Kidney glomerular epithelial cell (primary cell): Measurements from ENCODE around the gene ZNF224.
"Not testable (repeated sequence)": the region's sequence is repeated elsewhere in the genome, so short reads cannot be mapped to it uniquely, and the experiment has no call there.

Experiments used
- DNase-seq: peaks from one replicate; lab custom pipeline; 2025; lab: John Stamatoyannopoulos, UW

ZNF224 gene

DNA sequence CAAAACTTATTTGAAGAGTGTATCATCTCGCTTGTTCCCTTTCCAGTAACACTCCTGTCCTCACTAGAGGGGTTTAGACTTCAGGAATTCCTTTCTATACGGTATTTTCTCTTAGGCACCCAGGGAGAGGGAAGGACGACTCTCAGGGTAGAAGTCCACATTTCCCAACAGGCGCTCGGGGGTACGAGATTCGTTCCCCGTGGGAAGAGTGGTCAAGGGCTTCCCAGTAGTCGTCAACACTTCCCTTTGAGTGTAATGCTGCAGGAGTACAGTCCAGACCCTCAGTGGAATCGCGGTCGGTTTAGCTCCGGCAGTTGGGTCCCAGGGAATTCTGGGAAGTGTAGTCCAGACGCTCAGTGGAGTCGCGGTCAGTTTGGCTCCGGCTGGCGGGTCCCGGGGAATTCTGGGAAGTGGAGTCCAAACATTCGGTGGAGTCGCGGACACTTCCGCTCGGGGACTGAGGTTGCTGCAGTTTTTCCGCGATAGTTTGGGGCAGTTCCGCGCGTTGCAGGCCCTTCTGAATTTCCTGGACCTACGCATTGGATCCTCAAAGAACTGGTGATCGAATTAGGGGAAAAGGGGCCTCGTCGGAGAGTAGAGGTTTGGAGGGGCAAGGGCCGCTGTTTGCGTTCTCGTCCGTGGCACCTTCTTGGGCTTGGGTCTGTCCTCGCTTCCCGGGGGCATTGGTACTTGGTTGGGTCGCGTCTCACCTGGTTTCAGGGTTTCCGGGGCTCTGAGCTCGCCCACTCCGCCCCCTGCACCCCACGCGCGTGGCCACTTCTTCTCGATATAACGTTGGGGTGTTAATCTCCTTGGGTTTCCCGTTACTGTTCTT lies at the start of gene ZNF224:
ZNF224 (plus strand) TSS at position 431 of the 835 bp plus-strand sequence. CDS start 3,513 bp downstream, outside the sequence.
- peak; percentile 90 for DNase-seq

DNA sequence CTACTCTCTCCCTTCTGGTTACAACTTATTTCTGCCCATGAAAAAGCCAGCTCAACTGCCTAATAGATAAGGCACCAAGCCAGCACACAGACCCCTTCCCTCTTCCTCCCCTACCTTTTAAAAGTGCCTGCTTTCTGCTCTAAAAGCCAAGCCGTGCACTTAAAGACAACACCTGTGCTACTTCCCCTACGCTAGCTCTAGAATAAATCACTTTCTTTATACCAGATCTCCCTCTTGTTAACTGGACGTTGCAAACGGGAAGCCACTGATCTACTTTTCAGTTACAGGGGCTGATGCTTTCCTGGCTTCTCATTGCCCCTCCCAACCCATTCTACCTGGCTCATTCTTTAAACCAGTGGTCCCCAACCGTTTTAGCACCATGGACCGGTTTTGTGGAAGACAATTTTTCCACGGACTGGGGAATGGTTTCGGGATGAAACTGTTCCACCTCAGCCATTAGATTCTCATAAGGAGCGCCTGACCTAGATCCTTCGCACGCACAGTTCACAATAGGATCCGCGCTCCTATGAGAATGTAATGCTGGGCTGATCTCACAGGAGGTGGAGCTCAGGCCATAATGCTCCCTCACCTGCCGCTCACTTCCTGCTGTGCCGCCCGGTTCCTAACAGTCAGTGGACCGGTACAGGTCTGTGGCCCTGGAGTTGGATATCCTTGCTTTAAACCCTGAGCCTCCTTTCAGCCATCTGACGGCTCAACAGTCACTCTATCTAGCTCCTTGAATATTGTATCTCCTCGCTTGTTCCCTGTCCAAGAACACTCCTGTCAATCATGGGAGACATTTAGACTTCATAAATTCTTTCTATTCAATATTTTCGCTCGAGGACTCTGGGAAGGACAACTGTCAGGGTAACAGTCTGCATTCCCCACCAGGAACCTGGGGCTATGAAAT lies 43.2 kb upstream of the ZNF224 start:
- no peak for DNase-seq

DNA sequence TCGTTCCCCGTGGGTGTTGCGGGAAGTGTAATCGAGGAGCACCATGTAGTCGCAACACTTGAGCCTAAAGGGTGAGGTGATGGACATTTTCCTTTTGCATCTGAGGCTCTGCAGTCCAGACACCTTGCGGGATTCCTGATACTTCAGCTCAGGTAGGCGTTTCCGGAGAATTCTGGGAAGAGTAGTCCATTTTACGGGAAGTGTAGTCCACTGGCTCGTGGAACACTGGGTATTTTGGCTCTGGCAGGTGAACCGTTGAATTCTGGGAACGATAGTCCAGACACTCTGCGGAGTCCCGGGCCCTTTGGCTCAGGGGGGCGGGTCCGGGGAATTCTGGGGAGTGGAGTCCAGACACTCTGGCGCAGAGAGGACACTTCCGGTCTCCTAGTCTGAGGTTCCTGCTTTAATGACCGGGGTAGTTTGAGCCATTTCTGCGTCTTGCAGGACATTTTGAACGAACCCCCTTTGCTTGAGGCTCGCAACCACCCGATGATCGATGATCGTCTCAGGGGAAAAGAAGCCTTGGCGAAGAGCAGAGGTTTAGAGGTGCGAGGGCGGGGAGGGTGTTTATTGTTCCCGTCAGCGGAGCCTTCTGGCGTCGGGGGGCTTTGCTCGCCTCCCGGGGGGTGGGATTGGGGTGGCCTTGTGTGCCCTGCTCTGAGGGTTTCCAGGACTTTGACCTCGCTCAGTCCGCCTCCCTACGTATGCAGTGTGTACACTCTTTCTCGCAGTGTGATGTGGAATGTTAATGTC lies 42.3 kb upstream of the ZNF224 start, which contains the start of gene ZNF223:
ZNF223 (plus strand) TSS at position 387 of the 753 bp plus-strand sequence. CDS start 3,141 bp downstream, outside the sequence.
- peak; percentile 97 for DNase-seq

DNA sequence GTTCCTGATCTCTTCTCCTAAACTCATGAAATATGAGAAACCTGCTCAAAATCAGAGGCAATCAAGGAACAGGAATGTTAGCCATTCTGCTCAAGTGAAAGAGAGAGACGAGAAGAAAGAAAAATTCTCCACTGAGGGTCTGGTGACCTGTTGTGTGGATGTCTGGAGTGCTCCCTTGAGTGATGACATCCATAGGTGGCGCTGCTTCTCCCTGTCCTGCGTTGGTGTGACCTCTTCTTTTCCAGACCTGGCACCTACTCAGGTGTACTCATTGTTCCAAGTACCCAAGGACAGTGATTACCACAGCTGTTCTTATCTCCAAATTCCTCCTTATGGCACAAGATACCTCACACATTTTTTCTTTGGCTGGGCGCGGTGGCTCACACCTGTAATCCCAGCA lies 38.3 kb upstream of the ZNF224 start:
- DNase-seq = no peak

DNA sequence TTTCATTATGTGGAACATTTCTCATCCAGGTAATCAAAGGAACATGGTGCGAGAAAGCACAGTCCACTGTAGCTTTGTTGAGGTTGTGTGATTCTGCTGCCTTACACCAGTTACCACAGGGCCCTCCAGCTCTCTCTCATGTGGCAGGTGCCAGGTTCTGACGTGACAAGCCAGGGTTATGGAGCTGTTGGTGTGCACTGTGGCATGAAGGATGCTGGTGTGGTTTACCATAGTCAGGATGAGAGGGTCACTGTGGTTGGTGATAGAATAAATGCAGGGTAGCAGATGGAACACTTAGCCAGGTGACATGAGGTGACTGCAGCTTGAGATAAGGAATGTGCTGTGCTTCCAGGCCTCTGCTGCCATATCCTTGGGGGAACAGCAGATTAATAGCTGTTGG lies 34.9 kb upstream of the ZNF224 start:
- DNase-seq = no peak

DNA sequence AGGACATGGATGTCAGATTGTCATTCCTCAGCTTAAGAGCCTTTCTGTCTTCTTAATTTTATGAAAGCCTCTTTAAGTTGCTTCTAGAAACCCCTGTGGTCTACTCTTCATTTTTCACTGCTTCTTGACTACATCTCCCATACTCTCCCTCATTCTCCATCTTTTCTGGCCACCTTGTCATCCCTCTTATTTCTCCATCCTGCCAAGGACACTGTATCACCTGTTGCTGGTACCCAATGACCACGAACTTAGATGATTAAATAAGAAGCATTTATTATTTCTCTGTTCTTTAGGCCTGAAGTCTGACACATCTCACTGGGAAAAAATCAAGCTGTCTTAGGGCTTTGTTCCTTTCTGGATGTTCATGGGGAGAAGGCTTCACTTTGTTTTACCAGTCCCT lies 33.1 kb upstream of the ZNF224 start:
- no peak for DNase-seq

DNA sequence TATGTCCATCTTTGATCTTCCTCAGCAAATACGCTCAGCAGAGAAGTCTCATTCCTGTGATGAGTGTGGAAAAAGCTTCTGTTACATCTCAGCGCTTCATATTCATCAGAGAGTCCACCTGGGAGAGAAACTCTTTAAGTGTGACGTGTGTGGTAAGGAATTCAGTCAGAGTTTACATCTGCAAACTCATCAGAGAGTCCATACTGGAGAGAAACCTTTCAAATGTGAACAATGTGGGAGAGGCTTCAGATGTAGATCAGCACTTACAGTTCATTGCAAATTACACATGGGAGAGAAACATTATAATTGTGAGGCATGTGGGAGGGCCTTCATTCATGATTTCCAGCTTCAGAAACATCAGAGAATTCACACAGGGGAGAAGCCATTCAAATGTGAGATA lies 27.9 kb upstream of the ZNF224 start:
- no peak for DNase-seq

DNA sequence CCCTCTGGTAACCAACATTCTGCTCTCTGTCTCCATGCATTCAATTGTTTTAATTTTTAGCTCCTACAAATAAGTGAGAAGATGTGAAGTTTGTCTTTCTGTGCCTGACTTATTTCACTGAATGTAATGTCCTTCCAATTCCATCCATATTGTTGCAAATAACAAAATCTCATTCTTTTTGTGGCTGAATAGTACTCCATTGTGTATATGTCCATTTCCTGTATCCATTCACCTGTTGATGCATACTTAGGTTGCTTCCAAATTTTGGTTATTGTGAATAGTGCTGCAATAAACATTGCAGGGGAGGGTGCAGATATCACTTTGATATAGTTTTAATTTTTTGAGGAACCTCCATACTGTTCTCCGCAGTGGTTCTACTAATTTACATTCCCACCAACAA lies 24.7 kb upstream of the ZNF224 start:
- DNase-seq = no peak

DNA sequence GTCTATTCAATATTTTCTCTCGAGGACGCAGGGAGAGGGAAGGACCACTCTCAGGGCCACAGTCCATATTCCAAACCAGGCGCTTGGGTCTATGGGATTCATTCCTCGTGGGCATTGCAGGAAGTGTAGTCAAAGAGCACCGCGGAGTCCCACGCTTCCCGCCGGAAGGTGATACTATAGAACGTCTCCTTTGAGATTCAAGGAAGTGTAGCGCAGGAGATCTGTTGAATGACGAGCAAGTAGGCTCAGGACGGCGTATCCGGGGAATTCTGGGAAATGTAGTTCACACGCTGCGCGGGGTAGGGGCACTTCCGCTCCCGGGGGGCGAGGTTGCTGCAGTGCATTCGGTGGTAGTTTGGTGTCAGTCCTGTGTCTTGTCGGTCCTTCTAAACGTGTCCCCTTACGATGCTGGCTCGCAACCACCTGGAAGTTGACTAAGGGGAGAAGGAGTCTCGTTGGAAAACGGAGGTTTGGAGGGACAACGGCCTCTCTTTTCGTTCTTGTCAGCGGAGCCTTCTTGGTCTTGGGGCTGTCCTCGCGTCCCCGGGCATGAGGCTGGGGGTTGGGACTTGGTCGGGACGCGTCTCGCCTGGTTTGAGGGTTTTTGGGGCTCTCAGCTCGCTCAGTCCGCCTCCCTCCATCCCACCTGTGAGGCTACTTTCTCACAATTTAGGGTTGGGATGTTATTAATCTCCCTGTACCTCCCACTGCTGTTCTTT lies 22.2 kb upstream of the ZNF224 start, which contains the start of gene ZNF284:
ZNF284 (plus strand) TSS at position 336 of the 719 bp plus-strand sequence. CDS start 4,231 bp downstream, outside the sequence.
- peak; percentile 79 for DNase-seq

DNA sequence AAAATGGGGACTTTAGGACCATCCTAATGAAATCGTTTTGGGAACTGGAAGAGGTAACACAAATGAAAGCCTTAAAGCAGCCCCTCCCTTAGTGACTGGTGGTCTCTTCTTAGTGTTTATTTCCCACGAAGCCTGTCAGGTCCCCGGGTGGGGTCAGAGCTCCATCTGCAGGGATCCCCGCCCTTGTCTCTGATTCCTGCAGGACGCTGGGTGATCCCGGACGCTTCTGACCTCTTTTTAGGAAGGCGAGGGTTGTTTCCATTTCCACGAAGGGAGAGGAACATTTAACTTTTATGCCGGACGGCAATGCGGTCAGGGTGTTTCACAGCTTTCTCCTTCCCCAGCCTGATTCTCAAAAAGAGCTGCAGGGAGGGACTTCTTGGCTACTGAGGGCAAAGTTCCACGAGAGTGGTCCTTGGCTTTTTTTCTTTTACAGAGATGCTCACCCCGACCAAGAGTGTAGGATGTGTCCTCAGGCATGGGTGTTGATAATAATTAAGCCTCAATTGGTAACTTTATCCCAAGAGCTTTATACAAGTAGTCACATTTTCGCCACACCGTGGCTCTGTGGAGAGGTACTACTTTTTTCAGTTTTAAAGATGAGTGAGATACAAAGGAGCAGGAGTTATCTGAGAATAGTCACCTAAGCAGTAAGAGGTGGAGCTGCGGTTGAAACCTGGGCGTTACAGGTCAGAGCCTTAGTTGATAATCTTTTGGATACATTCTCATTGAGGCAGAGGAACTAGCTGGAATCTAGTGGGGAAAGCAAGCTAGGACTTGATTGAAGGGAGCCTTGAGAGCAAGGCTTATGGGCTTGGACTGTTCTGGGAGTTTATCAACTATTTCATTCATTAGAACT lies 21.4 kb upstream of the ZNF224 start:
- peak; percentile 16 for DNase-seq

DNA sequence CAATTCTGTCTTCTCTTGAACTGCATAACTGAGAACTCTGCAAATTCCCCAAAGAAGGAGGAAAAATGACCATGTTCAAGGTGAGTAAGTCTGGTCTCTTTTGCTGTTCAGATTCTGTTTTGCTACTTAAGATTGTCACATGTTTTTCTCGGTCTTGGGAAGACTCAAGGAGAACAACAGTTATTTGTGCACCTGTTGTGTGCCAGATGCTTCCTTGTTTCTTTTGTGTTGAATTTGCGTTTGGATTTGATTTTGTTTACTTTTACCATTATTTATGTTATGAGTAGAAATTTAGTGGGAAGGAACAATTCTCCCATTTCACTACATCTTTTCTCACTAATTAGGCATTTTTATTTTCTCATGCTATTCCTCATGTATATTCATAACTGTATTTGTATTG lies 17.8 kb upstream of the ZNF224 start:
- DNase-seq = no peak

DNA sequence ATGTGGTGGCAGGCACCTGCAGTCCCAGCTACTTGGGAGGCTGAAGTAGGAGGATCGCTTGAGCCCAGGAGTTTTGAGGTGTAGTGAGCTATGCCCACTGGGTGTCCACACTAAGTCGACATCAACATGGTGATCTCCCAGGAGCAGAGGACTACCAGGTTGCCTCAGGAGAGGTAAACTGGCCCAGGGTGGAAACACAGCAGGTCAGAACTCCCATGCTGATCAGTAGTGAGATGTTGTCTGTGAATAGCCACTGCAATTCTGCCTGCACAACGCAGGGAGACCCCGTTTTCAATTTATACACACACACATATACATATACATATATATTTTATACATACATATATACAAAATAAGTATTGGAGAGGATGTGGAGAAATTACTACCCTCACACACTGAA lies 2.1 kb upstream of the ZNF224 start:
- DNase-seq = no peak

DNA sequence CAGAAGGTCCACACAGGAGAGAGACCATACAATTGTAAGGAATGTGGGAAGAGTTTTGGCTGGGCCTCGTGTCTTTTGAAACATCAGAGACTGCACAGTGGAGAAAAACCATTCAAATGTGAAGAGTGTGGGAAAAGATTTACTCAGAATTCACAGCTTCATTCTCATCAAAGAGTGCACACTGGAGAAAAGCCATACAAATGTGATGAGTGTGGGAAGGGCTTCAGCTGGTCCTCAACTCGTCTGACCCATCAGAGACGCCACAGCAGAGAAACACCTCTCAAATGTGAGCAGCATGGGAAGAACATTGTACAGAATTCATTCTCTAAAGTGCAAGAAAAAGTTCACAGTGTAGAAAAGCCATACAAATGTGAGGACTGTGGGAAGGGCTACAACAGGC lies 13.6 kb downstream of the ZNF224 start:
- no peak for DNase-seq

DNA sequence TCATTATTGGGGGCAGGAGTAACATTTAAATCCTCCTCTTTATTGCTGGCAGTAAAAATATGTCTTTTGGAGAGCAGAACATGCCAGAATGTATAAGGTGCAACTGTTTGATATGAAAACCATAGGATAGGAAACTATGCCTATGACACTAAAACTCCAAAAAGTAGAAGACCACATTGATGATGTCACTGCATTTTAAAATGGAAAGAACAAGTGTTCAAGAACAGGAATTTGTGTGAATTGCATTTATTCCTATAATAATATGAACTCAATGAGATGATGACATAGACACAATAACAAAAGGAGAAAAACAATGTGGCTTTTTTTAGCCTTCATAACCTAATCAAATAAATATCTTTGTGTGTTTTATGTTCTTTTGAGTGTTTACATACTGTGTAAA lies 15.3 kb downstream of the ZNF224 start:
- no peak for DNase-seq

DNA sequence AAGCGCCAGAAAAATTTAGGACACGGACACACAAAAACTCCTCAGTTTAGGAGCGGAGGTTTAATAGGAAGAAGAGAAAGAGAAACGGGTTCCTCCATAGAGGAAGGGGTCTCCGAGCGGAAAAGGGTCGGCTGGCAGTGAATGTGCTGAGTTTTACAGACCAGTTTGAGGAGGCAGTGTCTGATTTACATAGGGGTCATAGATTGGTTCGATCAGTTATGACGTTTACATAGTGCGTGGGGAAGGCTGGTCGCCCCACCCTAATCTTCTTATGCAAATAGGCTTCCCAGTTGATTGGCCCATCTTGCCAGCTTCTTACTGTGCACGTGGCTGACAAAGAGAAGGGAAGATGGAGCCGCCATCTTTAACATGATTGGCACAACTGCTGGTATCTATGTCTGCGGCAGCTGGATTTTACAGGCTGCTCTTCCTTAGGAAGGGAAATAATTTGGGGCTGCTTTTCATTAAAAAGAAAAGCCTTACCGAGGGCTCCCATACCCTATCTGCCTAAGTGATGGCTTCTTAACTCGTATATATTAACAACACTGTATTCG lies 17.8 kb downstream of the ZNF224 start:
- DNase-seq = peak; percentile 71

DNA sequence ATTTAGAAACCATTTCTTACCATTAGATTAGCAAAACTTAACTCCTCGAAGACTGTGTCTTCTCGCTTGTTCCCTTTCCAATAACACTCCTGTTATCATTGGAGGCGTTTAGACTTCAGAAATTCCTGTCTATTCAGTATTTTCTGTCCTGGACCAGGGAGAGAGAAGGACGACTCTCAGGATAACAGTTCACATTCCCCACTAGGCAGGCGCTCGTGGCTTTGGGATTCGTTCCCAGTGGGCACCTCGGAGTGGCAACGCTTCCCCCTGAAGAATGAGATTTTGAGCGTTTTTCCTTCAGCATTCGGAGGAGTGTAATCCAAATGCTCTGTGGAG lies 18.6 kb downstream of the ZNF224 start:
- no peak for DNase-seq

DNA sequence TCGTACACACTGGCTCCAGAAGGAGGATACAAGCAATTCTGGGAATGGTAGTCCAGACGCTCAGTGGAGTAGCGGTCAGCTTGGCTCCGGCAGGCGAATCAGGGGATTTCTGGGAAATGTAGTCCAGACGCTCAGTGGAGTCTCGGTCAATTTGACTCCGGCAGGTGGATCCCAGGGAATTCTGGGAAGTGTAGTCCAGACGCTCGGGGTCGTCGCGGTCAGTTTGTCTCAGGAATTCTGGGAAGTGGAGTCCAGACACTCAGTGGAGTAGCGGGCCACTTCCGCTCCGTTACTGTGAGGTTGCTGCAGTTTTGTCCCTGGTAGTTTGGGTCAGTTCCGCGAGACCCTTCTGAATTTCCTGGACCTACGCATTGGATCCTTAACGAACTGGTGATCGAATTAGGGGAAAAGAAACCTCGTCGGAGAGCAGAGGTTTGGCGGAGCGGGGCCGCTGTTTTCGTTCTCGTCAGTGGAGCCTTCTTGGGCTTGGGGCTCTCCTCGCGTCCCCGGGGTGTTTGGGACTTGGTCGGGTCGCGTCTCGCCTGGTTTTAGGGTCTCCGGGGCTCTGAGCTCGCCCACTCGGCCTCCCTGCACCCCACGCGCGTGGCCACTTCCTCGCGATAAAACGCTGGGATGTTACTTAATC lies 19.1 kb downstream of the ZNF224 start, which contains the start of gene ZNF225:
ZNF225 (plus strand) TSS at position 262 of the 646 bp plus-strand sequence. CDS start 2,429 bp downstream, outside the sequence.
- DNase-seq = peak; percentile 98

DNA sequence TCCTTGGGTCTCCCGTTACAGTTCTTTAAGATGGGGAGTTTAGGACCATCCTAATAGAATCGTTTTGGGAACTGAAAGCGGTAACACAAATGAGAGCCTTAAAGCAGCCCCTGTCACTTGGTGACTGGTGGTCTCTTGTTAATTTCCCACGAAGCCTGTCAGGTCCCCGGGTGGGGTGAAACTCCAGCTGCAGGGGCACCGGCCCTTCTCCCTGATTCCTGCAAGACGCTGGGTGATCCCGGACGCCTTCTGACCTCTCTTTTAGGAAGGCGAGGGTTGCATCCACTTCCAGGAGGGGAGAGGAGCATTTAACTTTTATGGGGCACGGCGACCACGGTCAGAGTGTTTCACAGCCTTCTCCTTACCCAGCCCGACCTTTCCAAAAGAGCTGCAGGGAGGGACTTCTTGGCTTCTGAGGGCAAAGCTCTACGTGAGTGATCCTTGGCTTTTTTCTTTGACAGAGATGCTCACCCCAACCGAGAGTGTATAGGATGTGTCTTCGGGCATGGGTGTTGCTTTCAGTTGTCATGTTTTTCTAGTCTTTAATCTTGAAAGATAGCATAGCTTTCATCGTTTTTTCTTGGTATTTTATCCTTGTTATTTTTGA lies 19.7 kb downstream of the ZNF224 start:
- DNase-seq = no peak

DNA sequence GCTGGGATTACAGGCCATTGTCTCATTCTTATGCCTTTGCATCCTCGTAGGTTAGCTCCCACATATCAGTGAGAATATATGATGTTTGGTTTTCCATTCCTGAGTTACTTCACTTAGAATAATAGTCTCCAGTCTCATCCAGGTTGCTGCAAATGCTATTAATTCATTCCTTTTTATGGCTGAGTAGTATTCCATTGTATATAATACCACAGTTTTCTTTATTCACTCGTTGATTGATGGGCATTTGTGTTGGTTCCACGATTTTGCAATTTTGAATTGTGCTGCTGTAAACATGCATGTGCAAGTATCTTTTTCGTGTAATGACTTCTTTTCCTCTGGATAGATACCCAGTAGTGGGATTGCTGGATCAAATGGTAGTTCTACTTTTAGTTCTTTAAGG lies 27.0 kb downstream of the ZNF224 start:
- DNase-seq = not testable (repeated sequence)
